ENCODE data around the gene RIMBP2.

RIMBP2 gene

DNA sequence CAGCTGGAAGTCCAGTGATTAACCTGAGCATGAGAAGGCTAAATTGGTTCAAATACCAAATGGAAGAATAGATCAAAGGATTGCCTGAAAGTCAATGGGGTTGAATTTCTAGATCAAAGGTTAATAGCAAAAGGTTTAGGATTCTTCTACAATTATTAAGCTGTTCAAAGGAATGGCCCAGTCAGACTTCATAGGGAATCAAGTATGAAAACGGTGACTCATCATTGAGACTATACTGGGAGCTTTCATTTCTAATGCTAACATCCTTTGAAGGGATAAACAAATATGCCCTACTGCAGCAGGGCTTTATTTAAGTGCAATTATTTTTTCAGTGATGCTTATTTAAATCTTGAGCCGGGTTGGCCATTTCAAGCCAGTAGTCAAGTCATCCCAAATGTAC is 152.8 kb downstream of the RIMBP2 start:
- no peak for DNase-seq

DNA sequence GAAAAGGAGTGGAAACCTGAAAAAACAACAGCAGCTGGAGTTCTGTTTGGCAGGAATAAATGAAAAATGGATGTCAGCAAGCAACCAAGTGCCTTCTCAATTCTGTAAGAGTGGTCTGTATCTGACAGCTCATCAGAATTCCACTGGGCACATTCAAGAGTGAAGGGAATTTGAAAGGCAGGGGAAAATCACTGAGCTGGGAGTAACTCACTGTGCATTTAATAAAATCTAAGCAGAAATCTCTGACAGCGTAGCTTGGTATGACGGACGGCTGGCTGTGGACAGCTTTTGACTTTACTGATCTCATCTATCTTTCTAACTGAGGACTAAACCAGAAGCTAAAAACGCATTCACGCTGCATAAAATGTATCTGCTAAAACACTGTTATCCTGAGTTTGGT is 153.4 kb downstream of the RIMBP2 start:
- DNase-seq = no peak

DNA sequence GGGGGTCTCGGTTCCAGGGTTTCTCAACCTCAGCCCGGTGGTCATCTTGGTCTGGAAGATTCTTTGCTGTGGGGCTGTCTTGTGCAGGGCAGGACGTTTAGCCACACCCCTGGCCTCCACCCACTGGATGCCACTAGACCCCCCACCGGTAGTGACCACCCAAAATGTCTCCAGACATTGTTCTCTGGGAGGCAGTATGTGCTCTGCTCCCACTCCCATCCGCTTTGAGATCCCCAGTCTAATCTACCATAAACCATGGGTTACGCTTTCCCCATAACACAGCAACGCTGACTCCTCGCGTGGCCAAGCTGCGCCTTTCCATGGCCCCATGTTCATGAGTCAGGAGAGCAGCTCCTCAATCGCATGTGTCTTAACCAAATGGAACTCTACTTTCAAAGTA is 155.8 kb downstream of the RIMBP2 start:
- DNase-seq = no peak

DNA sequence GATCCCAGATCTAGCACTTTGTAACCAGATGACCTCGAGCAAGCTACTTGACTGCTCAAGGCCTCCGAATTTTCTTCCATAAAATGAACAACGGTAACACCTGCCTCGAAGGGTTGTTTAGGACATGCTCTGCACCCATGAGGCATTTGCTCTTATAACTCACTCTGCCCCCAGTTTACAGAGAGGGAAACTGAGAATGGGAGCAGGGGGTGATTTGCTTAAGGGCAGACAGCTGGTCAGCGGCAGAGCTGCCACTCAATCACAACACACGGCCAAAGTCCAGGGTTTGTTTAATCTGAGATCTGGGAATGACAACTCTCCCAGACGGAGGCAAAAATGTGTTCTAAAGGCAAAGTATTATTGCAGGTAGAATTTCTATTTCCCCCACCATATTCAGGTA is 156.3 kb downstream of the RIMBP2 start:
- DNase-seq = no peak

DNA sequence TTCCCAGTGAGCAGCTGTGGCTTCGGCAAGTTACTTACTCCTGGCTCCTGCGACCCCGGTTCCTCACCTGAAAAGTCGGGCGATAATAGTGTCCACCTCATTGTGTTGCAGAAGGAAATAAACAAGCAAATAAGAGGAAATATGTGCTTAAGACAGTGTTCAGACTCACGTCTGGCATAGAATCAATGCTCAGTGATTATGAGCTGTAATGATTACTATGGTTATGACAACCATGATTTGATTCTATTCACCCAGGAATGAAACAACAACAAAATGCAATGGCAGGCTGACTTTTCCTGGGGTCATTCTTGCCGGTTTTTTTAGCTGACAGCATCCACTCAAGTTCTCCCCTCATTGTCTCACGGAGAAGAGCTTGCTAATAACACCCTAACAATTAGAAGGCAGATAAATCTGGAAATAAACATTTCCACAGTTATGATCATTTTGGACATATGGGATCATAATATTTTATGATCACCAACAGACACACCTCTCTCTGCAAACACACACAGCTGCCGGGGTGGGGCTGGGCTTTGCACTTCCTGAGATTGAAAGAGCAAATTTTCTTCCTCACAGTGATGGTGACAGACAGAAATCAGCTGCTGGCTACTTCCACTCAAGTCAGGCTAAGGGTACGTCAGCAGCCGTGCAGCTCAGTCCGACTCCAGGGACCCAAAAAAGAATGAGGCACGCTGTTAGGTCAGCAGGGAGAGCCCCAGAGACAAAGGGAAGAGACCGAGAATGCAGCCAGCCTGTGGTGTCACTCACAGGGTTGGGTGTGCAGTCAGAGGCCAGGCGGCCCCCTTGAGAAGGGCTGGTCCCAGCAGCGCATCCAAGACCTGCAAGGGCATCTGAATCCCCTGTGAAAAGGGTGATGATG is 158.0 kb downstream of the RIMBP2 start:
- no peak for DNase-seq

DNA sequence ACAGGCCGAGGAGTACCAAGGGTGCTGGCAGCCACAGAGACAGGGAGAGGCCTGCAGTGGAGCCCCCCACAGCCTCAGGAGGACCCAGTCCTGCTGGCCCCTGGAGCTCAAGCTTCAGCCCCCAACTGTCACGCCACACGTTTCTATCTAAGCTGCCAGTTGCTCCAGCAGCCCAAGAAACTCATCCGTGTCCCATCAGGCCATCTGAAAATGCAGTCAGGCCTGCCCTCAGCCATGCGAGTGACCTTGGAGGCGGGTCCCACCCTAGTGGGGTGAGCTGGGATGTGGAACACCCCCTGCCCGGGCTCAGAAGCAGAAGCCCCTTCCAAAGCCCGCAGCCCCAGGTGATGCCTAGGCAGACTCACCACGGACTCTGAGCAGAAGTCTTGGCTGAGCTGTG is 158.9 kb downstream of the RIMBP2 start:
- DNase-seq = no peak

DNA sequence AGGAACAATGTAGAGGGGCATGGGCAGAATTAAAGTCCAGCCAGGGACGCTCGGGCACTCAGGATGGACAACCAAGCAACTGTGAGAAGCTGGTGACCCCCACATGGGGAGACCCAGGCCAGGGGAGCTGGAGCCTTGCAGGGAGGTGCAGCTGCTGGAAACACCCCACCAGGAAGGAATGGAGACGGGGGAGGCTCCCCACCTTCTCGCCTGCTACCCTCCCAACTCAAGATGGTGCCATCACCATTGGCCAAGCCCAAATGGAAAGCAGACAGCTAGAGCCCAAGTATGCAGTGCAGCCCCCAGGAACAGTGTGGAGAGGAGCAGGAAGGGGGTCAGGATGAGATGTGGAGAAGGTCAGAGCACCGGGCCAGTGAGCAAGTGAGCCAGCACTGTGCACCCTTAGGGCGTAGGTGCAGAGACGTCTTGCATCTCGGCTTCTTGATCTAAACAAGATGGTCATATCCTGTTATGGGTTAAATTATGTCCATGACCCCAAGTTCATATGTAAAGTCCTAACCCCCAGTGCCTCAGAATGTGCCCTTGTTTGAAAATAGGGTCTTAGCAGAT is 159.5 kb downstream of the RIMBP2 start:
- DNase-seq = no peak

DNA sequence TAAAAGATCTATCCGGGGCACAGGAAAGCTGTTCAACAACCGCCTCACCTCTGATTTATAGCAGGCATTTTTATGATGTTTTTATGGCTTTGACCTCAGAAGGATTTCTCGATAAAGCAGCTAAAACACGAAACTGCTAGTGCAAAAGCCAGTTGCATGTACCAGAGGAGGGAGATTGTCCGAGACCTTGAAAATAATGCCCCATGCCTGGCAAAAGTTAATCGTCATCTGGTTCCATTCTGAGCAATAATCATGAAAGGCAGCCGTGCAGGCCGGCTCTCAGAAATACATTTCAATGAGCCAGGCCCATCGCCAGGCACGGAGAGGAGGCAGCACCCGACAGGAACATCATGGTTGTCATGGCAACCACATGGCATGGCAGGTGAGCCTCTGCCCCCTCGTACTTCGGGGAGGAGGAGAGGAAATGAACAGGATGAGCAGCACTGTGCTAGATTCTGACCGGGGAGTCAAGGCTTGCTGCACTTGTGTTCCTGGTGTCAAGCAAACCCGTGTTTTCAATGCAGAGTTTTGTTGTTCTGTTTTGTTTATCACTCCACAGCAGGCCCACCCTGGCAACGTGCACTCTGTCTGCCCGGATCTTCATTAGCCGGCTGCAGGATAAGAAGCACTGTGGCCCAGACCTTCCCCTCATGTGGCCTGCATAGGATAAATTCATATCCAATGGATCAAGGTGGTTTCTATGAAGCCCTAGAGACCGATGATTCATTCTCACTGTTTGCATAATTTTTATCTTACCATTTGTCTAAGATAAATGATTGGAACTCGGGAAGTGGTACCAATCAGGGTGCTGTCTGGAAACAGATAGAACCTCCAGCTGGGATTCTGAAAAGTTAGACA is 160.2 kb downstream of the RIMBP2 start:
- no peak for DNase-seq

DNA sequence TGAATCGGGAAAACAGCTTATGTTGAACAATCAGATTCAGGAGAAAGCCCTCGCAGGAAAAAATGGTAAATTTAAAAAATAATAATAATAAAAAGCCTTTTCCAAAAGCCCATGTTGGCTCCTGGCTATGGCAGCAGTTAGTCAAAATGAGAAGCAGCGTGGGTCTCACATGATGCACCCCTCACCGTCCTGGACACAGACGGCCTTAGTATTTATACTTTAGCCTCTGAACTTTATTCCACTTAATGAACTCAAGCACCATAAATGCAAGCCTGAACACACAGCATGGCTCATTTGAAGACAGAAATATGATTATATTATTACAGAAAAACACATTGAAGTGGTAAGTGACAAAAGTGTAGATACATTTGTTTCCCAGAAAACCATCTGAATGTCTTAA is 160.9 kb downstream of the RIMBP2 start:
- no peak for DNase-seq

DNA sequence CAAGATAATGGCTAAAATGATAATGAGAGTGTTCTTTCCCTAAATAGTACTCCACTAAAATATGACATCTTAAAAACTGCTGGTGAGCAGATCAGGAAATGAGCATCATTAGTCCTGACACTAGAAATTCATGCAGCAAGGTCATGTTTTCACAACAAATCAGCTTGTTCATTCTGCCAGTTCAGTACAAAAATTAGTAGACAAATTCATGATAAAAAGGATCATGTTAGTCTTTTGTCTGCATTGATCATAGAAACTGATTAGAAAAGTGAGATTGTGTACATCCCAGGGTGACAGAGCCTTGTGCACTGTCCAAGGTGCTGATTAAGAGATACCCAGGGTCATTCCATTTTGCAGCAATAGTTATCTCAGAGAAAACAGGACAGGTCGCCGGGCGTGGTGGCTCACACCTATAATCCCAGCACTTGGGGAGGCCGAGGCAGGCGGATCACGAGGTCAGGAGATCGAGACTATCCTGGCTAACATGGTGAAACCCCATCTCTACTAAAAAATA is 163.6 kb downstream of the RIMBP2 start:
- DNase-seq = no peak

DNA sequence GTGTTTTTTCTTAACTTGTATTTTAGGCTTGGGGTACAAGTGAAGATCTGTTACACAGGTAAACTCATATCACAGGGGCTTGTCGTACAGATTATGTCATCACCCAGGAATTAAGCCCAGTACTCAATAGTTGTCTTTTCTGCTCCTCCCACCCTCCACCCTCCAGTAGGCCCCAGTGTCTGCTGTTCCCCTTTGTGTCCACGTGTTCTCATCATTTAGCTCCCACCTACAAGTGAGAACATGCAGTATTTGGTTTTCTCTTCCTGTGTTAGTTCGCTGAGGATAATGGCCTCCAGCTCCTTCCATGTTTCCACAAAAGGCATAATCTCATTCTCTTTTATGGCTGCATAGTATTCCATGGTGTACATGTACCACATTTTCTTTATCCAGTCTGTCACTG is 166.7 kb downstream of the RIMBP2 start:
- no peak for DNase-seq

DNA sequence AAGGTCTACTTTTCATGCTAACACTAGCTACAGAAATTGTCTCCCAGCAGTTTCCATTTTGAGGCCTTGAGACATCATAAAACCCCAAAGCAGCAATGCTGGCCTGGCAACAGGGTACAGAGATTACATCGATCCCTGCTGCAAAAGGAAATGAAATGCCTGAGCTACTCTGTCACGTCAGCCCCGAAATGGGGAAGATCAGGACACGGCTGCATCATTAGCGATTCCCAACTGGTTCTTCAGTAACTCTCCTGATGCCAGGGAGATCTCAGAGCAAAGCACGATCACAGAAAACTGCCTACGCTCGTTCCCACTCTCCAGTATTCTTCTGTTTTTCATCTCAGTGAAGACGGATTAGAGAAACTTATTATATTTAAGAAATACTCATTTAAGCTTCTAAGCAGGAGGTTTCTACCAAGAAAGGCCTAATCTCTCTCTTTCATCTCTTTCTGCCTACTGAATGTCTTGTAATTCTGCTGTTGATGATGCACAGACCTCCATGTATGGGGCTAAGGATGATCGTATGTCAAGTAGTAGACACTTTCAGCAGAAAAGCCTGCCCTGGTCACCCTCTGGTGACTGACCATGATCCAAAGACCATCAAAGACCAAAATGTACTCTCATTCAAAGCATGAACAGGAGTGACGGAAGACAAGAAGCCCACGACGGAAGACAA is 168.5 kb downstream of the RIMBP2 start:
- DNase-seq = no peak

DNA sequence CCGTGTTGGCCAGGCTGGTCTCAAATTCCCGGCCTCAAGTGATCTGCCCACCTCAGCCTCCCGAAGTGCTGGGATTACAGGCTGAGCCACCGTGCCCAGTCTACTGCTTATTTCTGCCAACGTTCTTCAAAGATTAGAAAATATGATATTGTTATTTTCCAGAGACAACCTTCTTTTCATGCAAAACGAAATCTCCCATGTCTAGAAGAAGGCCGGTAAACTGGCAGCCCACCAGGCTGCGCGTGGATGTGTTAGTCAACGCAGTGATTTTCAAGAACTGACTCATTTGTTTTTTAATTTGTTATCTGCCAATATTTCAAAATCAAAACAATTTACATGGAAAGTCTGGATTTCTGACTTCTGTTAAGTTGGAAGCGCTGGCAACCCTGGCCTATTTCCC is 169.6 kb downstream of the RIMBP2 start:
- DNase-seq = no peak

DNA sequence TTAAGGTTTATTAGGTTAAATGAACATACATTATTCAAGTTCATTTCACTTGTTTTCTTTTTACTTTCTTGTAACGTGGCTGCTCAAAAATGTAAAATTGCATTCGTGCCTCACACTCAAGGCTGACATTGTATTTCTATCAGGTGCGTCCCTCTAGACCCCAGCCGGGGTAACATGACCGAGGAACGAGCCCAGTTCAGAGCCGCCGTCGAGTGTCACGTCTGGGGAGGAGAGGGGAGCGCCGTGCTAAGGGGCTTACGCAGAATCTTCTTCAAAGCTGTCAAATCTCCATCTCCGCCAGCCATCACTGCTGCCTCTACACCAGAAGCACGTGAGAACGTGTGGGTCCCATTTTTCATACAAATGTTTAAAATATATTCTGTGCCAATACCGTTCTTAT is 170.6 kb downstream of the RIMBP2 start:
- no peak for DNase-seq

DNA sequence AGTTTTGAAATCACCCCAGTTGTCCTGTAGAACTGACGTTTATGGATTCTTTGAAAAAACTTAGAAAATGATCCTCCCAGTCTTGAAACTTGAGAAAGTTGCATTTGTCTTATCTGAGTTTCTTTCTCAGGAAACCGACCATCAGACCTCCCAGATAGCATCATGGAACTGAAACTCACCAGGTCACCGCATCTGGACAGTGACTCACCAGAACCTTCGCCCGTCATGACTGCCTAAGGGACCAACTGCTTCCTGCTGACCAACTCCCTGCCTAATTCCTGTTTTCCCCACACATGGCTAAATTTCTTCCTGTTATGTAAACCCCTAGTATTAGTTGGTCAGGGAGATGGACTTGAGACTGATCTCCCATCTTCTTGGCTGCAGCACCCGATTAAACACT is 175.7 kb downstream of the RIMBP2 start:
- DNase-seq = no peak

DNA sequence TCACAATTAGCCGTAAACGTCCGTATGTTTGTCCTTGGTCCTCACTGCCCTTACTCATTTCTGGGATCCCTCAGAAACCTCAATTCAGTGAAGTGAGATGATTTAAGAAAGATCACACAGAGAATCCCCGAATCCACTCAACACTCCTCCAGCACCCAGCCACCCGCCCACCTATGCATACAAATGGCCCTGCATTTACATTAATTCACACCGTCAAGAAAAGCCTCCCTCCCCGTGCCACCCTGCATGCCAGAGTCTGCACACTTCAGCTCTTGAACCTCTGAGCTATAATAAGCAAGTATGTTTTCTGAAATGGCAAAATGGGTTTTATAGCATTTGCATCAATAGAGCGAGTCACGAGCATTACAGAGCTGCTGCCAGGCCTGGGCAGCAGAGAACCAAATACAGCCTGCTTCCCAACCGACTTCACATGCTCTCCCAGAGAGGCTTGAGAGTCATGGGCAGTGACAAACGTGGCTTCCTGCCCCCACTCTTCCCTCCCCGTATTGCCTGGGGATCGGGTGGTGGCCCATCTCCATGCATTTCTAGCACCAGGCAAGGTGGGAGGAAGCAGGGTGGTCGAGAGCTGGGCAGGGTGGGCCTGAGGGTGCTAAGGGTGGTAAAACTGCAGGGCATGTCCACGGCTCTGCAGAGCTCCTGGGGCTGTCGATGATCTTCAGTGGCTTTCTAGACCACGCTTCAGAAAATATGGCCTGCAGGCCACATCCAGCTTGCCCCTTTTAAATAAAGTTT is 177.6 kb downstream of the RIMBP2 start:
- DNase-seq = no peak

DNA sequence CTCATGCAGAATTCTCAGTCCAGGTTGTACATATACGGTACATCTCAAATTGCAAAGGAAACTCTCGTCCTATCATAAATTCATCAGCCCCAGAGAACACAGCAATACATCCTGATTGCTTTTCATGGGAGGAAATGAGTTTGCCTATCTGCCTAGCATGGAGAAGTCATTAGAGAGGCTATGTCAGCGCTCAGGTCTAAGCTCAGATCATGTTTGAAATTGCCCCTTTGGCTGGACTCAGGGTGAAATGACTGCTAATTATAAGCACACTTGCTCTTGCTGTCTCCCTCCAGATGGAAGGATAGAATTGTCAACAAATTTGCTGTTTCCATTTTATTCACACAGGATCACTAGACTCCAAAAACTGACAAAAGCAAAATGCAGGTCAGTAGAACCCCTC is 178.4 kb downstream of the RIMBP2 start:
- no peak for DNase-seq

DNA sequence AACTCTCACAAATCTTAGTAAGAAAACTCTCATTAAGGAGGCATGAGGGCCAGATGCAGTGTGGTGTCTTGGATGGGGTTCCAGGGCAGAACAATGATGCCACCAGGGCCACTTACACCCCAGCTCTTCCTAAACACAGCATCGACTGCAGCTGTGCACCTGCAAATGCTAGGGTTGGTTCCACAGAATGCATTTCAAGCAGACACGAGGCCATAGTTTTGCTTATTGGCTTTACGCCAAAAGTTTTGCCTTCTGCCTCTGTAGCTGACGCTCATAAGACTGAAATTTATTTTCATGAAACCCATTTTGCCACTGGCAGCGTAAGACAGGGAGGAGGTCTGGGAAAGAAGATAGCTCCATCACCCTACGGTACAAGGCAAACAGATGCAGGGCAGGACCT is 179.0 kb downstream of the RIMBP2 start:
- no peak for DNase-seq

DNA sequence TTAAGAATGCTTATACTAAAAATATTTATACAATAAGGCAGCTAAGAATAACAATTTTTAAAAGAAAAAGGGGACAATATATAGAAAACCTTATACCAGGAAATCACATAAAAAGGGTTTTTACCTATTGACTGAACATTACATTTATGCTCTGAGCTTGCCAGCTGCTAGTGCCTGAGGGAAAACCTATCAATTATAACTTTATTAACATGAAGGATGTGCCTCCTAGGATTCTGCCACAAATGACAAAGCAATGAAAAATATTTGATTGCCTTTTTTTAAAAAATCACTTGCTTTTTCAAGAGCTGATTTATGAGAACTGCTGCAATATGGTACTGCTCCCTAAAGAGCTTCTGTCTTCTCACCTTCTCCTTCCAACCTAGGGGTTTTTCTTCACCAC is 185.7 kb downstream of the RIMBP2 start:
- DNase-seq = no peak

DNA sequence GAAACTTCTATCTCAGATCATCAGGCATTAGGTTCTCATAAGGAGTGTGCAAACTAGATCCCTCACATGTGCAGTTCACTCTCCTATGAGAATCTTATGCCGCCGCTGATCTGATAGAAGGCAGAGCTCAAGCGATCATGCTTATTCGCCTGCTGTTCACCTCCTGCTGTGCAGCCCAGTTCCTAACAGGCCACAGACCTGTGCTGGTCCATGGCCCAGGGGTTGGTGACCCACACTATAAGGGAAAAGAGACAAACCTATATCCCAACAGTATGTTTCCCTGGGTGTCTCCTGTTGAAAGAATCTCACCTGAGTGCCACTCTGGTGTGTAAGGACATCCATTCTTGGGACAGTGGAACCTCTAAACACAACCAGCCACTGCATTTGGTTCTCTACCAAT is 186.3 kb downstream of the RIMBP2 start:
- DNase-seq = no peak

DNA sequence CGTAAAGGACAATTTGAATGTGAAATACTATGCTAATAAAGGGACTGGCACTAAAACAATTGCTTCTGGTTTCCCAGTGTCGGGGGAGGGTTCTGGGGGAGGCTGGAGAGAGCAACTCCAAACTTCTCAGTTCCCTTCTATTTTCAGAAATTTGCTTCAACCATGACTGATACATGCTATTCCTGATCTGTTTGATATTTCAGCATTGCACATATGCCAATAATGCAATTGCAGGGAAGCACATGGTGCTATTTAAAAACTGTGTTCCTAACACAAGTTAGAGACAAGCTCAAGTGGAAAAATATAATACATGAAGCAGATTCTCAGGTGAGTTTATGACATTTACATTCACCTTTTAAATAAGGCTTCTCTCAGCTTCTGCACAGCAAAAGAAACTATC is 188.9 kb downstream of the RIMBP2 start:
- no peak for DNase-seq

DNA sequence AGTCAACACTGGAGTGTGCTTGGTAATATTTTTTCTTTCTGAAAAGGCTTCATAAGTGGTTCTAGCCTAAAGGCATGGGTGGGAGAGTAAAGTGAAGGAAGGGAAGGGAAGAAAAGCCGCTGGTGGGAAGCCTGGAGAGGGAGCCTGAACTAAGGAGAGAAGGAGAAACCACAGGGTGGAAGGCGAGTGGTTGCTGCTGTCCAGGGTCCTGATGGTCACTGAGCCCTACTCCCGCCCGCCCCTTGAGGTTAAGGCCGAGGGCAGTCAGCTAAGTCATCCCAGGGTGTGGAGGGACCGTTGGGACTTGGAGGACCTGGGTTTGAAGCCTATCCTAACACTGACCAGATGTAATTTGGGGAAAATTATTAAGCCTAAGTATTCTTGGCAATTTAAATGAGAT is 189.3 kb downstream of the RIMBP2 start:
- DNase-seq = no peak

Measured in DMS 273 treated with DMSO at 0.1 percent for 48 hours (cell line).